ENCODE results near the gene EFCAB14. TPM values are rescaled to one million over a fixed set of nuclear protein-coding genes. Genes with fewer than 3 reads are reported as not detected.

EFCAB14 gene
- total and polyA plus RNA-seq, 11 donors = 10.7 to 91.9 (median 62.3) TPM

DNA sequence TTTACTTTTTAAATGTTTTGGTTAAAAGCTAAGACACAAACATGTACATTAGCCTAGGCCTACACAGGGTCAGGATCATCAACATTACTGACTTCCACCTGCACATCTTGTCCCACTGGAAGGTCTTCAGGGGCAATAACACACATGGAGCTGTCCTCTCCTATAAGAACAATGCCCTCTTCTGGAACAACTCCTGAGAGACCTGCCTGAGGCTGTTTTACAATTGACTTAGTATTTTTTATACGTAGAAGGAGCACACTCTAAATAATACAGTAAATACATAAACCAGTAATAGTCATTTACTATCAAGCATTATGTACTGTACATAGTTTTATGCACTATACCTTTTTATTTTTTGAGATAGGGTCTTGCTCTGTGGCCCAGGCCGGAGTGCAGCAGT is 88.2 kb downstream of the EFCAB14 start:
- H3K27me3 ChIP-seq = no peaks in the 10 kb centered on the region
- TF ChIP-seq POLR2A (IDR thresholded peaks at IDR 0.05) = no peak
- TF ChIP-seq, protein P1, sequence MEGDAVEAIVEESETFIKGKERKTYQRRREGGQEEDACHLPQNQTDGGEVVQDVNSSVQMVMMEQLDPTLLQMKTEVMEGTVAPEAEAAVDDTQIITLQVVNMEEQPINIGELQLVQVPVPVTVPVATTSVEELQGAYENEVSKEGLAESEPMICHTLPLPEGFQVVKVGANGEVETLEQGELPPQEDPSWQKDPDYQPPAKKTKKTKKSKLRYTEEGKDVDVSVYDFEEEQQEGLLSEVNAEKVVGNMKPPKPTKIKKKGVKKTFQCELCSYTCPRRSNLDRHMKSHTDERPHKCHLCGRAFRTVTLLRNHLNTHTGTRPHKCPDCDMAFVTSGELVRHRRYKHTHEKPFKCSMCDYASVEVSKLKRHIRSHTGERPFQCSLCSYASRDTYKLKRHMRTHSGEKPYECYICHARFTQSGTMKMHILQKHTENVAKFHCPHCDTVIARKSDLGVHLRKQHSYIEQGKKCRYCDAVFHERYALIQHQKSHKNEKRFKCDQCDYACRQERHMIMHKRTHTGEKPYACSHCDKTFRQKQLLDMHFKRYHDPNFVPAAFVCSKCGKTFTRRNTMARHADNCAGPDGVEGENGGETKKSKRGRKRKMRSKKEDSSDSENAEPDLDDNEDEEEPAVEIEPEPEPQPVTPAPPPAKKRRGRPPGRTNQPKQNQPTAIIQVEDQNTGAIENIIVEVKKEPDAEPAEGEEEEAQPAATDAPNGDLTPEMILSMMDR (IDR thresholded peaks at IDR 0.05) = no peak
- H3K9me3 ChIP-seq = no peaks in the 10 kb centered on the region
- H3K4me1 ChIP-seq = no peaks in the 10 kb centered on the region
- H3K36me3 ChIP-seq = peaks cover 0 to 70% (median 62%) of the 10 kb centered on the region in 9 donors
- ATAC-seq (no peak), DNase-seq (no peak)
- no peak overlapping the region for H3K27ac ChIP-seq
- intact Hi-C loops (cut with DNase I) = no loop called here
- 83 to 93% (median 90%) methylated on average over 2 of the region's 2 CpGs for WGBS, 4 donors
- H3K4me3 ChIP-seq = no peak overlapping the region

Other genes with a start within 250 kb of the EFCAB14 start
- not detected for gene DMBX1, start 229.3 kb downstream of the EFCAB14 start, total RNA-seq
- gene DMBX1, start 229.3 kb downstream of the EFCAB14 start, polyA plus RNA-seq = not detected
- gene KNCN, start 167.5 kb downstream of the EFCAB14 start, total RNA-seq = not detected
- not detected for gene KNCN, start 167.5 kb downstream of the EFCAB14 start, polyA plus RNA-seq
- gene MKNK1, start 114.8 kb downstream of the EFCAB14 start, total RNA-seq = 10 to 100 TPM; 23.1 to 77.6 (median 37.8) TPM
- 10 to 100 TPM; 23.5 to 35.3 TPM for gene MKNK1, start 114.8 kb downstream of the EFCAB14 start, polyA plus RNA-seq
- gene MOB3C, start 102.3 kb downstream of the EFCAB14 start, total RNA-seq = 10 to 100 TPM in 6 of 9 donors, 1 to 10 TPM in 3; 6.9 to 24.0 (median 11.2) TPM
- 1 to 10 TPM; 6.0 to 9.7 TPM for gene MOB3C, start 102.3 kb downstream of the EFCAB14 start, polyA plus RNA-seq
- gene ATPAF1, start 50.8 kb downstream of the EFCAB14 start, total RNA-seq = 100 to 1,000 TPM; 147 to 237 (median 179) TPM
- gene ATPAF1, start 50.8 kb downstream of the EFCAB14 start, polyA plus RNA-seq = 100 to 1,000 TPM in 1 of 2 donors, 10 to 100 TPM in 1; 96.8 to 263 TPM
- gene TEX38, start 47.3 kb downstream of the EFCAB14 start, total RNA-seq = under 1 TPM in 1 of 9 donors, not detected in 8; 0.81 TPM
- not detected for gene TEX38, start 47.3 kb downstream of the EFCAB14 start, polyA plus RNA-seq
- 100 to 1,000 TPM in 1 of 9 donors, 10 to 100 TPM in 3, 1 to 10 TPM in 4, not detected in 1; 1.5 to 103 (median 10.0) TPM for gene CYP4B1, start 79.9 kb upstream of the EFCAB14 start, total RNA-seq
- gene CYP4B1, start 79.9 kb upstream of the EFCAB14 start, polyA plus RNA-seq = 10 to 100 TPM in 1 of 2 donors, 1 to 10 TPM in 1; 7.6 to 24.9 TPM
- gene CYP4A11, start 222.4 kb upstream of the EFCAB14 start, total RNA-seq = under 1 TPM in 1 of 9 donors, not detected in 8; 0.18 TPM
- under 1 TPM in 1 of 2 donors, not detected in 1; 0.06 TPM for gene CYP4A11, start 222.4 kb upstream of the EFCAB14 start, polyA plus RNA-seq